Measurements from ENCODE around the gene GPC5.
"Not testable (repeated sequence)": the region's sequence is repeated elsewhere in the genome, so short reads cannot be mapped to it uniquely, and the experiment has no call there.

GPC5 gene

DNA sequence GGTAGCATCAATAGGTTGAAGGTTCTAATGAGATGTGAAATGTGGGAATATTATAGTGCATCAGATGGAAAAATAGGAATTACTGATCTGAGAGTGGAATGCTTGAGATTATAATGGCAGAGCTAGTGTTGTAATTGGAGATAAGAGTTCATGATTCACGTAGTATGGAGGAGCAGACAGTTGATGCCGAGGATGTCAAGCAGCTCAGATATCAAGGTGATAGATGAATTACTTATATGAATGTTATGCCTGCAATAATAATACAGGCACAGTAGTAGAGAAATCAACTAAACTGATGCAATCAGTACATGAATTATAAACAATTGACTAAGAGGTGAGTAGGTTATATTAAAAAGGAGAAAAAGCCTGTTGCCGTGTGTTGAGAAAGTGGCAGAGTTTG lies 1035.0 kb downstream of the GPC5 start:
- DNase-seq (ENCODE audit: low read depth in 2 of 3, low spot score in 1 of 3): no peak

DNA sequence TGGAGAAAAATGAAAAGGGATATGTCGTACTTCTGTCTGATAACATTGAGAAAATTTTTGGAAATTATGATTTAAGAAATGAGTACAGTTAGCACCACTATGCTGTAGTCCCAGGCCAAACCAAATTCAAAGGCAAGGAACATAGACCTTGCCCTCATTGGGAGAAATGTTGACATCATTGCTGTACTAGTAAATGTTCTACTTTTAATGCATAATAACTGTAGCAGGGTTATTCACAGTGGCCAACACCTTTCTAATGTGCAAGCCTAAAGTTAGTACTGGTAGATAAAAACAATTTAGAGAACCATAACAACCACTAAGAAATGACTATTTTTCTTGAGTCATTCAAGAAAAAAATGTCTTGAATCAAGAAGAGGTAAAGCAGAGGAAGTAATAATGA lies 1035.5 kb downstream of the GPC5 start:
- DNase-seq (ENCODE audit: low read depth in 2 of 3, low spot score in 1 of 3): no peak

DNA sequence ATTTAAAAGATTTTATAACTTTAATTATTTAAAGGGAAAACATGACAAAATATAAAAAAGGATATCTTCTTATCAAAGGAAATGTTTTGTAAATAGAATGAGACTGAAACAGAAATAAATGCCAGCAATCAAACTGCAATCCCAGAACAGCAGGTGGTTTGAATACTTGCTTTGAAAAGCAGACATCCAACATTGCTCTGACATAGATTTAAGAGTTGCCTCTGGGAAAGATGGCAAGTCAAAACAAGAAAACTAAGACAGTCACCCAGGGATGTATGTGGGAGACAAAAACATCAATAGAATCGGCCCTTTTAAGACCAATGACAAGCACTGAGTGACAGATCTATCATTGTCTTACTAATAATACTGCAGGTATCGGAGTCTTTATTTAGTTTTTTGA lies 1038.5 kb downstream of the GPC5 start:
- no peak for DNase-seq (ENCODE audit: low read depth in 2 of 3, low spot score in 1 of 3)

DNA sequence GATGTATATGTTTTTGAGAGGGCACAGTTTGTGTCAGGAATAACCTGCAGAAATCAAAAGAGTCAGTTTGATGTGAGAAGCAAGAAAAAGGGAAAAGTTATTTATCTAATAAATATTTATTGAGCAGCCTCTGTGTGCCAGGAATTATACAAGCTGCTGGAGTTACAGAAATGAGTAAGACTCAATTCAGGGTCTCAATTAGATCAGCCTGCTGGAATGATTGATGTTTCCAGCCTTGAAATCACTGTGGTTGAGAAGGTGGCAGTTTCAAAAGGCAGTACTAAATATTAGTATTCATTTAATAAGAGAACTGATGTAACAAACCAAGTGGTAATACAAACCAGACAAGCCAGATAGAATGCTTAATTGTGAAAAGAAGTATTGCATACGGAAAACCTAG lies 1045.8 kb downstream of the GPC5 start:
- DNase-seq (ENCODE audit: low read depth in 2 of 3, low spot score in 1 of 3): no peak

DNA sequence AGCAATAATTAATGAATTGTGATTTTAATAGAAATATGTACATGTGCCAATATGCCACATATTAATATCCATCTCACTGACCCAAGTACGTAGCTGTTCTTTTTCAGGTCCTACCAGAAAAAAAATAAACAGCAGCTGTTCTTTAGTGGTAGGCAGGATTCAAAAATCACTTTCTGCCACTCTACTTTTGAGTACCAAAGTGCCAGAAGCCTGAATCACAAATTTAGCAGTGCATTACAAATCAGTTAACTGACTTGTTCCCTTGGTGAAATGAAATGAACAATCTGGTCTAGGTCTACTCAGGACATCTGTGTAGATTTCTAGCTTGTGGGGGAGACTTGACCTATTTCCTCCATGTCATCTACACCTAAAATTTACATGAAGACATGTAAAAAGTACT lies 1052.6 kb downstream of the GPC5 start:
- DNase-seq (ENCODE audit: low read depth in 2 of 3, low spot score in 1 of 3): no peak

DNA sequence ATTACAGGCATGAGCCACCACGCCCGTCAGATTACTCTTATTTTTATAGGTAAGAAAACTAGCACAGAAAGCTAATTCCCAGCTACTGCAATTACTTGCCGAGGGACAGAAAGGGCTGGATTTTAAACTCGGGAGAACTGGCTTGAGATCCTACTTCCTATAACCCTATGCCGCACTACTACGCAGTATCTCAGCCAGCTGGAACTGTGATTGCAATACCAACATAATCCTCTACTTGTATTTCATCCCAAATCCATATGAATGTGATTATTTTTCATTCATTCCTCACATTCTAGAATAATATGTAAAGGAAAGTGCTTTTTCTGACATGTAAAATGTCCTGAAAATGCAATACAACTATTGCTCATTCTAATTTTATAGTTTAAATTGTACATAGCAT lies 1054.4 kb downstream of the GPC5 start:
- no peak for DNase-seq (ENCODE audit: low read depth in 2 of 3, low spot score in 1 of 3)

DNA sequence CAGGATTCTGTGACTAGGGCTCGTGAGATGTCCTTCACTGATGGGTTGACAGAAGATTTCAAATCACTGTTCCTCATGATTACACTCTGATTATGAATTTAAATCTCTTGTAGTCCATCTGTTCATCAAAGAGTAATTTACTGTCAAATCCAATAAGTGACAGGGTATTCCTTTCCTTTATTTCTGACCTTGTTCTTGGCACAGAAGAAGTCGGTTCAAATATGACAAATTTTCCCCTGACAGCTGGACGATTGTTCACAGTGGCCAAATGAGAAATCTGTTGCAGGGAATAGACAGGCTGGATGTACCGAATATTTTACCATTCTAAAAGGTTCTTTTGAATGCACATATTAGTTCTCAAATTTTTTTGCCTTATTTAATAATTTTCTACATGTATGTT lies 1060.9 kb downstream of the GPC5 start:
- DNase-seq (ENCODE audit: low read depth in 2 of 3, low spot score in 1 of 3): no peak

DNA sequence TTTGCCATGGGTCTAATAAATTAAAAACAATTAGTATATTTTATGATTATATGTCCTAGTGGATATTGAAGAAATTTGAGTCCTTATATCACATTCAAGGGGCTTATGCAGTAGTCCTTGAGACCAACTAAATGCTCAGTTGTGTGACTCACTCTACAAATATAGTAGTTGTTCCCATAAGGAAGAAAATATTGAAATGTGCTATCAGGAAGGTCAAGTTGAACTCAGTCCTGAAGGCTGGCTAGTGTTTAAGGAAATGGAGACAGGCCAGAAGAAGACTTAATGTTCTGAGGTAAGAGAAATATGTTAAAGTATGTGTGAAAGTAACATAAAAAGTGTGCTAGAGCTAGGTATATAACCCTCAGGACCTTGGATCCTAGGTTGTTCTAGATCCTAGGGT lies 1062.1 kb downstream of the GPC5 start:
- no peak for DNase-seq (ENCODE audit: low read depth in 2 of 3, low spot score in 1 of 3)

DNA sequence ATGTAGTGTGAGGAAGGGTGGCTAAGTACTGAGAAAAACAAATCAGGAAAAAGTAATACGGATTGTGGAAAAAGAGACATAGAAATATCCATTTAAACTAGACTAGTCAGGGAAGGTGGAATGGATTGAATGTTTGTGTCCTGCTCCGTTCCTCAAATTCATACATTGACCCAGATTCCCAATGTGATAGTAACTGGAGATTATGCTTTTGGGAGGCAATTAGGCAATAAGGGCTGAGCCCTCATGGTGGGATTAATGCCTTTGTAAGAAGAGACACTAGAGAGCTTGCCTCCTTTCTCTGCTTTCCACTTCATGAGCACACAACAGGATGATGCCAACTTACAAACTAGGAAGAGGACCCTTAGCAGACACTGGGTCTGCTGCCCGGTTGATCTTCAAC lies 1063.0 kb downstream of the GPC5 start:
- no peak for DNase-seq (ENCODE audit: low read depth in 2 of 3, low spot score in 1 of 3)

DNA sequence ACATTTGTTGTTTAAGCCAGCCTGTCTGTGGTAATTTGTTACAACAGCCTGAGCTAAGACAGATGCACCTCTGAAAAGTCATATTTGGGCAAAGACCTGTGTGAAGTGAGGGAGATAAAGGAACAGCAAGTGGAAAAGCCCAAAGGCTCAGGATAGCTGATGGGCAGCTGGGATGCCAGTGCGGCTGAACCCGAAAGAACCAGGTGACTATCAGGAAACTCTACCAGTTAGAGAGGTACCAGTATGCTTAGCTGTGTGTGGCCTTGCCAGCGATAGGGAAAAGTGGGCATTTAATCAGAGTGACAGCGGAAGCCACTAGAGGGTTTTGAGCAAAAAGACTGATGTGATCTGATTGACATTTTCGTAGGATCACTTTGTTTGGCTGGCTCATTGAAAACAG lies 1063.4 kb downstream of the GPC5 start:
- DNase-seq (ENCODE audit: low read depth in 2 of 3, low spot score in 1 of 3): no peak

DNA sequence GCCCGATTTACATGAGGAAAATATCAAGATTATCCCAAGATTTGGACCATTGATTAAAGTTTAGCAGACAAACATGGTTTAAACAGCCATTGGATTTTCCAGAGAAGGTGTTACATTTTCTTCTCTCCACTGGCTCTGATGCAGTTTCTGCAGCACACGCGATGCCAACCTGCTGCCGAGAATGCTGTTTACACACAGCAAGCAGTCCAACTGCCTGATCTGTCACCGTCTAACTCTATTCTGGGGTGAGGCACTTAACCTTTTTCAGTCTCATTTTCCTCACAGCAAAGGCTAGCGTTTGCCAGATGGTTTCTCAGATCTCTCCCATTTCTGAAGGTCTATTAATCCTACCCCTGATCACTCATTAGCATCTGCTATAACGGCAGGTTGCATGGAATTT lies 1064.7 kb downstream of the GPC5 start:
- no peak for DNase-seq (ENCODE audit: low read depth in 2 of 3, low spot score in 1 of 3)

DNA sequence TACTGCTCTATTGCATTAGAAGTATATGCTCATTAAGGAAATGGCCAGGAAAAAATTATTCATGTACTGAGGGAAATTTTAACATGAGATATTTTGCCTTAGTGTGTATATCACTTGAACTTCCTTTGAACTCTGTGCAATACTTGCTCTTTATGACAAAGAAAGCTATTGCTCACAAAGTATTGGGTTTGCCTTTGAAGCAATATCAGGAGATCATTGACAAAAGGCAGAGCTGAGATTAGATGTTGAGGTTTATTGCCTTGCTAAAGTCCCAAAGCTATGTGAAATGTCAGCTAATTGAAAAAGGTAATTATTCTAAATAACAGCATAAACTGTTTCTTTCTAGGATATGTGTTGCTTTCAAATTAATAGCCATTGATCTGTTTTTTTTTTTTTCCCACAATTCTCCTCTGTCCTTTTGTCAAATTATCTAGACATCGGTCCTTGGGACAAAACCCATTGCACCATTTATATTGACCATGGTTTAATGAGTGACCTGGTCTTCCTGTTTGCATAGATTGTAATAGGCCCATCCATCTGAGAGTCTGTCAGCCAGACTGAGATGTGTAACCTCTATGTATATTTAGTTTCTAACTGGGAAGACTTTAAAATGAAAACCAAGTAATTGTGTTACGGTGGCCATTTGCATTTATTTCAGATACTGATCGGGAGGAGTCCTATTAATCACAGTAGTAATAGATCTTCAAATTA lies 1075.5 kb downstream of the GPC5 start:
- DNase-seq (ENCODE audit: low read depth in 2 of 3, low spot score in 1 of 3): no peak

DNA sequence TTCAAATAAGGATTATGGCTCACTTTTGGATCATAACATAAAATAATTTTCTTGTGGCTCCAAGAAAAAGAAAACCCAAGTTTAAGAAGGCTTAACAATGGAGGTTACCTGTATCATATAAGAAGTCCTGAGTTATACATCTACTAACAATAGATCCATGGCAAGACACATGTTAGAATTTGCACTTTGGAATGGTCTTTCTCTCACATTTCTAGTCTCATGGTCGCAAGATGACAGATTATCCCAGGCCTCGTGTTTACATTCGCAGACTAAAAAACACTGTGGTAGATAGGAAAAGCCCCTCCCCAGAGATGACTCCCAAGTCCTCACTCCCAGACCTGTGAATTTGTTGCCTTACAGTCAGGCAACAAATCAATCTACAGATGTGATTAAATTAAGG lies 1082.0 kb downstream of the GPC5 start:
- DNase-seq (ENCODE audit: low read depth in 2 of 3, low spot score in 1 of 3): no peak

DNA sequence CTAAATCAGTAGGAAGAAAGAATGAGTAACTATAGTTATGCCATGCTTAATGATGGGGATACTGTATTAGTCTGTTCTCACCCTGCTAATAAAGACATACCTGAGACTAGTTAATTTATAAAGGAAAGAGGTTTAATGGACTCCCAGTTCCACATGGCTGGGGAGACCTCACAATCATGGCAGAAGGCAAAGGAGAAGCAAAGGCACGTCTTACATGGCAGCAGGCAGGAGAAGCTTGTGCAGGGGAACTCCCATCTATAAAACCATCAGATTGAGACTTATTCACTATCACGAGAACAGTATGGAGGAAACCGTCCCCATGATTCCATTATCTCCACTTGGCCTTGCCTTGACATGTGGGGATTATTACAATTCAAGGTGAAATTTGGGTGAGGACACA lies 1084.4 kb downstream of the GPC5 start:
- not testable (repeated sequence) for DNase-seq (ENCODE audit: low read depth in 2 of 3, low spot score in 1 of 3)

DNA sequence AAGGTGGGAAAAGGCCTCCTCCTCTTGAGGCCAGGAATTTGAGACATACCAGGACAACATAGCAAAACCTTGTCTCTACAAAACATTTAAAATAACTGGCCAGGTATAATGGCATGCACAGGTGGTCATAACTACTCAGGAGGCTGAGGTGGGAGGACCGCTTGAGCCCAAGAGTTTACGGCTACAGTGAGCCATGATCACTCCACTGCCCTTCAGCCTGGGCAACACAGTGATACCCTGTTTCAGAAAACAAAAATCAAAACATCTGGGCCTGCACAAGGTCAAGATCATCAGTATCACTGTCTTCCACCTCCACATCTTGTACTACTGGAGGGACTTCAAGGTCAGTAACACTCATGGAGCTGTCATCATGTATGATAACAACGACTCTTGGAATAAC lies 1085.5 kb downstream of the GPC5 start:
- no peak for DNase-seq (ENCODE audit: low read depth in 2 of 3, low spot score in 1 of 3)

DNA sequence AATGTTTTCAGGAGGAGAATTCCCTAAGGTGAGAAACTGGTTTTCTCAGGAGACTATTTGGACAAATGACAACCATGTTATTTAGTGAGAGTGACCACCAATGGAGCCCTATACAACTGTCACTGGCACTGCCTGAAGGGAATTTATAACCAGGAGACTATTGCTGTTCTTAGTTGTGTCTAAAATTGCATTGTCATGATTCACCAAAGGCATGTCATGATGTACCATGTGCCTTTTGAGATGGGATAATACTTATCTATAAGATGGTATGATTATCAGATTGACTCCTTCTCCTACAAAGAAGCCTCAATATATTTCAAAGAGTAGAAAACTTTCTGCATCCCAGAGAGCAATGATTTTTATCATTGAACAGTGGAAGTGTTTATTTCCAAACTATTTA lies 1088.8 kb downstream of the GPC5 start:
- DNase-seq (ENCODE audit: low read depth in 2 of 3, low spot score in 1 of 3): no peak

DNA sequence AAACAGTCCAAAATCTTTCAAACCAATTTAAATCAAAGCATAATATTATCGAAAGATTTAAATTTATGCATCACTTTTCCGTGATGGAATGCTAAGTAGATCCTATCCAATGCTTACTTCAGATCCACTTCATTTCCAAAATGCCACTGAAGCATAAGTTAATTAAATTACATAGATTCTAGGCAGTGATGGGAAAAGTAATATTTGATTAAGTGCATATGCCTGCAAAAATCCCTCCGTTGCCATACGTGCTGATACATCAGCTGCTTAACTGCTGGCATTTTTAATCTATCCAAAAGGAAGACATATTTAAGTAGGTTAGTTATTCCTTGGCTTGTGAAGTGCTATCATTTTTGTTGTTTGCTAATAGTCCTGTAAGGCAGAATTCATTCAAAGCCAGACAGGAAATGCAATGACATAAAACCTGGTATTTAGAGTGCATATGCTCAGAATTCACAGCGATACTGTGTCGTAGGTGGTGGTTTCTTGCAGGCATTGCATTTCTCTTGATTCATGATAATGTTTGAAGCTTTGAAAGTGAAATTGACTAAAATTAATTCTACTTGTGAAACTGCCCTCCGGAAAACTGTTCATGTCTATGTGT lies 1089.9 kb downstream of the GPC5 start:
- no peak for DNase-seq (ENCODE audit: low read depth in 2 of 3, low spot score in 1 of 3)

DNA sequence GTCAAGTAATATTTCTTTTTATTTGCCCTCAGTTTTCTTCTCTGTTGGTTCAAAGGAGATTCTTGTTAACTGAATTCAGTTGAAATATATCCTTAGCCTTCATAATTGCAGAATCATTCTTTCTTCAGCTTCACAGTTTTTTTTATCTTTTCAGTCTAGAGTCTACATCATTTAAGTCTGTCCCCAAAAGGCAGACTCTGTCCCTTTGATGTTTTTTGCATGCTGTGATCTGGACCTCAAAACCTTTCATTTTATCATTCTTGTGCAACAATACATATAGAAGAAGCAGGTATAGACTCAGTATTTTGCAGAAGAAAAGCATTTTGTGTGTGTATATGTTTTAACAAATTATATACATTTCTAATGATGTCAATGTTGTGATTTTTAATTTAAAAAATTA lies 1093.4 kb downstream of the GPC5 start:
- DNase-seq (ENCODE audit: low read depth in 2 of 3, low spot score in 1 of 3): no peak

DNA sequence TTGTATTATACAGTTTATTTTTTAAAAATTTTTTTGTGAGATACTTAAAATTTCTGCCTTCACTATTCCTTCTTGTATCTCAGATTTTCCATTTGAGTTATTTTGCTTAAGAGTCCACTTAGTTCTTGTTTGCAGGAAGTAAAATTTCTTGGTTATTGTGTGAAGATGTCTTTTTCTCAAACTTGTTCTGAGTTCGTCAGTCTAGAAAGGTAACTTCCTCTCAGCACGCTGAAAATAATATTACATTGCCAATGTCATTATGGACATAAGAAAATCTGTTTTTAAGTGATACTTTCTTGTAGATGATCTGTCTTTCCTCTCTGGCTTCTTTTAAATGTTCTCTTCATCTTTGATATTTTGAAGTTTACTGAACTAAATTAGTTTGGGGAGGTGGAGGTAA lies 1096.5 kb downstream of the GPC5 start:
- DNase-seq (ENCODE audit: low read depth in 2 of 3, low spot score in 1 of 3): no peak

DNA sequence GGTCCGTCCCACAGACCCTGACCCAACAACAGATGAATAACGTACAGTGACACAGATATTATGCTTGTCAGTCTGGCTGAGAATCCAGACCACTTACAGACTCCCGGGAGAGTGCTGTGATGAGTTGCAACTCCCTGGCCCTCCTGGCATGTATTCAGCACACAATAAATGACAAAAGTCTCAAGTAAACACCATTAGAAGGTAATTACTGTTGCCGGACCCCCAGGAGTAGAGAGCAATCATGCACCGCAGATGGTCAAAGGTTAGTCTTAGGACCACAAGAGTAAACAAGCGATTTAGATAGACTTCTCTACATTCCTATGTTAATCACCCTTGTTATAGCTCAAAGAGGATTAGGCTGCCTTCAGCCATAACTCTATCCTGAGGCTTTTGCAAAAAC lies 1101.8 kb downstream of the GPC5 start:
- no peak for DNase-seq (ENCODE audit: low read depth in 2 of 3, low spot score in 1 of 3)

DNA sequence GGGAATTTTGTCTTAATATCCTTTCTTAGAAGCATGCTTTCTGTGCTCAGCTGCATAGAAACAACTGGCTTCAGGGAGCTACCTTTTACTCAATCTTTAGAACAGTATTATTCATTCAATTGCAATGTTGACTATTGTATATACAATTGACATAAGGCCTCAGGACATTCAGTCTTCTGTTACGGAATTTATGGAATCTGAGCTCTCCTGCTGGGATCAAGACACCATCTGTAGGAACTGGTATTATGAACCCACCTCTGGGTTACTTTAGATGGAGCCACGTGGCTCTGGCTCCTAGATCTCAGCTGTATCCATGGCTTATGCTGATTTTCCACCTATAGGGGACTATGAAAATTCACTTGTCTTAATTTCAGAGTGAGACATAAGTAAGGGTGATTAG lies 1112.0 kb downstream of the GPC5 start:
- no peak for DNase-seq (ENCODE audit: low read depth in 2 of 3, low spot score in 1 of 3)

DNA sequence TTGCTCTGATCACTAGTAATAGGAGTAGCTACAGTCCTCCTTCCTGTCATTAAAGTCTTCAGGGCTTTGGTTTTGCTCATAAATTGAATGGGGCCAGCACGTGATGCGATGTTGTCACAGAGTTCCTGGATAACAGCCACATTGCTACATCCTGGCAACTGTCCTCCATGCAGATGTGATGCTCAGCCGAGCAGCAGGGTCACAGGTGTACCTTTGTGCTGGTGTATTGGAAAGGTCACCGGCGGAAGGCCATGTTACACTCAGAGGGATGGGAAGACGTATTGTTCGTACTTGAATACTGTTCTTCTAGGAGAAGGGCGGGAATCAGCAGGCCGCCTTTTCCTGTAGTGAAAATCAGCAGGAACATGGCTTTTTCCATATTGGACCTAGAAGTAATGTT lies 1114.4 kb downstream of the GPC5 start:
- no peak for DNase-seq (ENCODE audit: low read depth in 2 of 3, low spot score in 1 of 3)

DNA sequence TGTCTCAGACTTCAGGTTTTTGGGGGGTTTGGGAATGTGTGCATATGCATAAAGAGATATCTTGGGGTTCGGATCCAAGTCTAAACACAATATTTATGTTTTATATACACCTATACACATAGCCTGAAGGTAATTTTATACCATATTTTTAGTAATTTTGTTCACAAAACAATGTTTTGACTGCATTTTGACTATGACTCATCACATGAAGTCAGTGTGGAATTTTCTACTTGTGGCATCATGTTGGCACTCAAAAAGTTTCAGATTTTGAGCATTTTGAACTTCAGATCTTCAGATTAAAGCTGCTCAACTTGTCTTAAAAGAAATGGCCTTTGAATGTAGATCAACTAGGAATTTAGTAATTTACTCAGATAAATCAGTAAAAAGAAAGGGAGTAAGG lies 1115.3 kb downstream of the GPC5 start:
- DNase-seq (ENCODE audit: low read depth in 2 of 3, low spot score in 1 of 3): no peak

All from stimulated activated CD4-positive, alpha-beta T cell treated with anti-CD3 and anti-CD28 coated beads, Interleukin-12 subunit alpha, Interleukin-12 subunit beta, amount 100 ng/mL, for 48 hours (primary cell).